Adipose tissue (tissue), 3 donors: ENCODE results near the gene JPT1. TPM values are rescaled to one million over a fixed set of nuclear protein-coding genes. Genes with fewer than 3 reads are reported as not detected.
"Not testable (repeated sequence)": the region's sequence is repeated elsewhere in the genome, so short reads cannot be mapped to it uniquely, and the experiment has no call there.

Source experiments
- H3K27ac ChIP-seq: one replicate; pipeline ENCODE4 v1.5.1; 2013; ENCODE audit warnings: low read depth, low read length
- WGBS, 3 donors: extraction: QIAGEN DNeasy Blood & Tissue Kit; methylation state at CpG; one replicate each; pipeline ENCODE4 v1.1.7; 2013; 5-methylcytosine and 5-hydroxymethylcytosine counted together
- polyA plus RNA-seq, 3 donors: library from polyadenylated mRNA; stranded (reverse); fragments of 200-250 nt; gene quantifications; one replicate each; pipeline ENCODE4 v1.2.3, GENCODE V29; 2013
- donor health status: healthy with polysubstance abuse.
- donor health status: Bipolar disorder and iron deficiency.
- donor health status: healthy.

Gene JPT1, protein sequence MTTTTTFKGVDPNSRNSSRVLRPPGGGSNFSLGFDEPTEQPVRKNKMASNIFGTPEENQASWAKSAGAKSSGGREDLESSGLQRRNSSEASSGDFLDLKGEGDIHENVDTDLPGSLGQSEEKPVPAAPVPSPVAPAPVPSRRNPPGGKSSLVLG
- polyA plus RNA-seq = 10 to 100 TPM; 23.9 to 63.1 (median 56.7) TPM

DNA sequence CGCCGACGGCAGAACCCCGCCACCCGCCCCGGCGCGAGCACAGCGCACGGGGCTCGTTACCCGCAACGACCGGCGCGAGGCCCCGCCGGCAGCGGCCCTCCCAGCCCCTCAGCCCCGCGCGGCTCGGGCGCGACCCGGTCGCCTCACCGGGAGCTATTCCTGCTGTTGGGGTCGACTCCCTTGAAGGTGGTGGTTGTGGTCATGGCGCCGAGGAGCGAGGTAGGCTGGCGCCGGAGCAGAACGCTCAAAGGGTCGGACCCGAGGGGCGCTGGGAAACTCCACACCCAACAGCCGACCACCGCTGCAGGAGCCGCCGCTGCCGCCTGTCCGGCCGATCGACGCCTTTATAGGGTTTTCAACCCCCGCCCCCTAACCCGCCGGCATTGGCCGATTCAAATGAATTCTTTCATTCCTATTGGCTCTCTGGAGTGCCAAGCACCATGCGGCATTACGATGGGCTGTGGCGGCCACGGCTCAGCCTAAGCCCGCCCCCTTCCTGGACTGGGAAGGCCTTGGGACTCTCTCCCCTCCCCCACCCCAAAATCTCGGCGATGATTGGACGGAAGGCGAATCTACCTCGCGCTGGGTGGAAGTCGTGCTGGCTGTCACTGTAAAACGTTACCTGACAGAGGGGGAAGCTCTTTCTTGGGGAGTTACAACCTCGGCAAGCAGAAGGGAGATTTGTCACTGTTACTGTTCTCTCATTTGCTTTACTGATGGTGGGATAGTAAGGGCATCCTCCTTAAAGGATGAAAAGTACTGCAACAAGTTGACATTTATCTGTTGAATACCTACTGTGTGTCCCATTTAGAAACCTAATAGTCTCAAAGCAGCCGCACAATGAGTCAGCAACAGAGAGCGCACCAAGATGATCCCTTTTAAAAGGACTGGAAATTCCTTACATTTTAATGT is at the start of gene JPT1:
TSS of gene JPT1 (minus strand) at position 318 of the 912 bp plus-strand sequence. CDS start at position 203, 115 bp downstream.
- H3K27ac ChIP-seq = no peak within 1 kb of the TSS
- 2% methylated on average over 52 to 67 of the region's 67 CpGs for WGBS, 3 donors

- H3K27ac ChIP-seq = no peak overlapping the region
- 92 to 96% (median 94%) methylated on average over 6 of the region's 6 CpGs for WGBS, 3 donors
These were observed 45.7 kb upstream of the JPT1 start for GRCh38 chr17:75199886-75200618.

- WGBS, 3 donors = 63 to 92% (median 84%) methylated on average over 4 of the region's 5 CpGs
- H3K27ac ChIP-seq = no peak overlapping the region
These were observed 40.6 kb upstream of the JPT1 start for GRCh38 chr17:75194879-75195278.

DNA sequence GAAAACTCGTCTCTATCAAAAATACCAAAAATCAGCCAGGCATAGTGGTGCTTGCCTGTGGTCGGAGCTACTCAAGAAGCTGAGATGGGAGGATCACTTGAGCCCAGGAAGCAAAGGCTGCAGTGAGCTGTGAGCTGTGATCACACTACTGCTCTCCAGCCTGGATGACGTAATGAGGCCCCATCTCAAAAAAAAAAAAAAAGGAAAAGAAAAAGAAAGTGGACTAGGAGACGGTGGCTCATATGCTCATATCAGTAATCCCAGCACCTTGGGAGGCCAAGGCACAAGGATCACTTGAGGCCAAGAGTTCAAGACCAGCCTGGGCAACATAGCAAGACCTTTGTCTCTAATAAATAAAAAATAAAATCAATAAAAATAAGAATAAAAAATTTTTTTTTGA is 37.3 kb upstream of the JPT1 start:
- 57 to 81% (median 66%) methylated on average over 4 of the region's 4 CpGs for WGBS, 3 donors
- H3K27ac ChIP-seq = no peak overlapping the region

- WGBS, 3 donors = 86 to 93% (median 93%) methylated on average over 6 of the region's 6 CpGs
- no peak overlapping the region for H3K27ac ChIP-seq
These were observed 34.3 kb upstream of the JPT1 start for GRCh38 chr17:75188614-75189013.

GRCh38 chr17:75183999-75184884 is 29.9 kb upstream of the JPT1 start:
- WGBS, 3 donors = 96% methylated on average over 9 of the region's 9 CpGs

GRCh38 chr17:75182569-75183436 is 28.5 kb upstream of the JPT1 start, which contains the start of gene SUMO2:
SUMO2 (minus strand) TSS chr17:75182959; CDS start chr17:75182834, 125 bp downstream.
- 1% methylated on average over 62 to 91 of the region's 92 CpGs for WGBS, 3 donors
- peak within 1 kb of the TSS; percentile 99 for H3K27ac ChIP-seq

More at GRCh38 chr17:75183999-75184884, 29.9 kb upstream of the JPT1 start:
- no peak overlapping the region for H3K27ac ChIP-seq

DNA sequence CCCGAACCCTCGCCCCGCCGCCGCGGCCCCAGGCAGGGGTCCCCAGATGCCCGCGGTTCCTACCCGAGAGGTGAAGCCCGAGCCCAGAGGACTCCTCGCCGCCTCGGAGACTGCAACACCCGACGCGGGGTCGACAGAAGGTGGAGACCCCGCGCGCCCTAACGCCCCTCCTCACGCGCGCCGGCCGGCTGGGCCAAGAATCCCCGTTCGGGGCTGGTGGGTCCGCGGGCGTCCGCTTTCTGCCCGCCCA is 27.9 kb upstream of the JPT1 start:
- 0 to 1% (median 1%) methylated on average over 21 to 33 of the region's 33 CpGs for WGBS, 3 donors
- H3K27ac ChIP-seq = peak overlapping the region; percentile 99

DNA sequence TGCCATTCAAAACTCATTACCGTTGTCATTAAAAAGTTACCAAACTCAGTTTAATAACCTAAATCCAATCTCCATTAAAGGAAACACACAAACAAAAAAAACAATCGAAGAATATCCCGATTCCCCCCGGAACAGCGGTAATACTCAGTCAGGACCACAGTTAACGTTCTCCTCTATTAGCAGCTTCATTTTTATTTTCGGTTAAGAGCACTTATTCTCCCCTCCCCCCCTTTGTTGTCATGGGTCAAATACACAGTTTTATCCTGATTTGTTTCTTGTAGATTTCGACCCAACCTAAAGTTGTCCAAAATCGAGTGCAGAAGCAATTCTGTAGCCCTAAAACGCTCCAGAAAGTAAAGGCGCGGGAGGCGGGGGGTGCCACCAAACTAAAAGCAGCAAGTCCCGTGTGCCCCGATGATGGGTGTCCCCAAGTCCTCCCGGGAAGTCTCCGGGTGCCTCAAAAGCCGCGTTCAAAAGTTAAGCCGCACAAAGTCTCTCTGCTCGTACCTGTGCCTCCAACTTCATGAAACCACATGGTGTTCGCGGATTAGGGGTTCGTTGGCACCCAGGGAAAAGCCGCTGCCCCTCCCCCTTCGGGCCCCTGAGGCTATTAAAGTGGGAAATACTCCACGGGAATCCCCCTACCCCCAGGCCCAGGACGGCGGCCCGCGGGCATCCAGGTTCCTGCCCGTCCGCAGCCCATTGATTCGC is 27.5 kb upstream of the JPT1 start:
- H3K27ac ChIP-seq = no peak overlapping the region
- 0 to 1% (median 0%) methylated on average over 34 of the region's 34 CpGs for WGBS, 3 donors

- H3K27ac ChIP-seq = no peak overlapping the region
- 8 to 9% (median 9%) methylated on average over 8 of the region's 8 CpGs for WGBS, 3 donors
These were observed 26.8 kb upstream of the JPT1 start for GRCh38 chr17:75181110-75181509.

DNA sequence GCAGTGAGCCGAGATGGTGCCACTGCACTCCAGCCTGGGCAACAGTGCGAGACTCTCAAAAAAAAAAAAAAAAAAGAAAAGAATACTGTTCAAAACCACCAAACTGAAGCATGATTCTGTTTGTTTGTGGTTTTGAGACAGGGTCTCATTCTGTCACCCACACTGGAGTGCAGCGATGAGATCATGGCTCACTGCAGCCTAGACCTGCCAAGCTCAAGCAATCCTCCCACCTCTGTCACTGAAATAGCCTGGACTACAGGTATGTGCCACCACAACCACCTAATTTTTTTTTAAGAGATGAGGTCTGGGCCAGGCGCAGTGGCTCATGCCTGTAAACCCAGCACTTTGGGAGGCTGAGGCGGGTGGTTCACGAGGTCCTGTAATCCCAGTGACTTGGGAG is 24.1 kb upstream of the JPT1 start:
- H3K27ac ChIP-seq = no peak overlapping the region
- 95 to 96% (median 96%) methylated on average over 6 of the region's 6 CpGs for WGBS, 3 donors

DNA sequence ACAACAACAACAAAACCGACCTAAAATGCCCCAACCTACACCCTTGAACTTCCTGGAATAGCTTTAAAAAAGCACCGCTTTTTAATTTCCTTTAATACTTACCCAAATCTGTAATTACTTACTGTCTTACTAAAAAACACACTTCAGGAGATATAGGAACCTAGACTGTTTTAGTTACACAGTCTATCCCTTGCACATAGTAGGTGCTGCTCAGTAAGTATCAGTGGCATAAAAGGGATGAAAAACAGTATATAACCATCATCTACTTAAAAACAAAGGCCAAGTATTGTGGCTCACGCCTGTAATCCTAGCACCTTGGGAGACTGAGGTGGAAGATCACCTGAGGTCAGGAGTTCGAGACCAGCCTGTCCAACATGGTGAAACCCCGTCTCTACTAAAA is 22.3 kb upstream of the JPT1 start:
- 88 to 89% (median 88%) methylated on average over 5 of the region's 5 CpGs for WGBS, 3 donors
- H3K27ac ChIP-seq = no peak overlapping the region

DNA sequence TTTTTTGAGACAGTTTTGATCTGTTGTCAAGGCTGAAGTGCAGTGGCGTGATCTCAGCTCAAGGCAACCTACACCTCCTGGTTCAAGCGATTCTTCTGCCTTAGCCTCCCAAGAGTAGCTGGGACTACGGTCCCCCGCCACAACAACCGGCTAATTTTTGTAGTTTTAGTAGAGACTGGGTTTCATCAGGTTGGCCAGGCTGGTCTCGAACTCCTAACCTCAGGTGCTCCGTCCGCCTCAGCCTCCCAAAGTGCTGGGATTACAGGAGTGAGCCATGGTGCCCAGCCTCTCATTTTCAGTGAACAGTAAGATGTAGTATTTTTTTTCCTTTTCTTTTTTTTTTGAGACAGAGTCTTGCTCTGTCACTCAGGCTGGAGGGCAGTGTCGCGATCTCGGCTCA is 20.7 kb upstream of the JPT1 start:
- no peak overlapping the region for H3K27ac ChIP-seq
- WGBS, 3 donors = 90 to 95% (median 93%) methylated on average over 11 of the region's 11 CpGs

DNA sequence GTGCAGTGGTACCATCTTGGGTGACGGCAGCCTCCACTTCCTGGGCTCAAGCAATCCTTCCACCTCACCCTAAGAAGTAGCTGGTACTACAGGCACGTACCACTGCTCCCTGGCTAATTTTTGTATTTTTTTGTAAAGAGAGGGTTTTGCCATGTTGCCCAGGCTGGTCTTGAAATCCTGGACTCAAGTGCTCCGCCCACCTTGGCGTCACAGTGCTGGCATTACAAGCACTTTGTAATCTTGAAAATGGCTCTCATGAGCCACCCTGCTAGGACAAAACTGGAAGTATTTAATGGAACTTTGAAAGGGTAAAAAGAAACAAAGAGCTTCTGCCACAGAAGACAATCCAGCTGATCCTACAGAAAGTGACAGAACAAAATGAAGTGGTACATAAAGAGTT is 19.2 kb upstream of the JPT1 start:
- no peak overlapping the region for H3K27ac ChIP-seq

DNA sequence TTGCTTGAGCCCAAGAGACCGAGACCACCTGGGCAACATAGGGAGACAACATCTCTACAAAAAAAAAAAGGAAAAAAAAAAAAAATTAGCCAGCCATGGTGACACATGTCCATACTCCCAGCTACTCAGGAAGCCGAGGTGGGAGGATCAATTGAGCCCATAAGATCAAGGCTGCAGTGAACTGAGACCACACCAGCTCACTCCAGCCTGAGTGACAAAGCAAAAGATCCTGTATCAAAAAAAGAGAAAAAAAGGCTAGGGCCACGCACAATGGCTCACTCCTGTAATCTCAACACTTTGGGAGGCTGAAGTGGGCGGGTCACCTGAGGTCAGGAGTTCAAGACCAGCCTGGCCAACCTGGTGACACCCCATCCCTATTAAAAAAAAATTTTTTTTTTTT is 14.7 kb upstream of the JPT1 start:
- no peak overlapping the region for H3K27ac ChIP-seq
- WGBS, 3 donors = 71 to 91% (median 90%) methylated on average over 4 of the region's 4 CpGs

More for the DNA sequence above, 19.2 kb upstream of the JPT1 start:
- WGBS, 3 donors = 76 to 88% (median 87%) methylated on average over 4 of the region's 4 CpGs

GRCh38 chr17:75164606-75165005 is 10.3 kb upstream of the JPT1 start:
- WGBS, 3 donors = 95 to 97% (median 97%) methylated on average over 15 of the region's 15 CpGs

DNA sequence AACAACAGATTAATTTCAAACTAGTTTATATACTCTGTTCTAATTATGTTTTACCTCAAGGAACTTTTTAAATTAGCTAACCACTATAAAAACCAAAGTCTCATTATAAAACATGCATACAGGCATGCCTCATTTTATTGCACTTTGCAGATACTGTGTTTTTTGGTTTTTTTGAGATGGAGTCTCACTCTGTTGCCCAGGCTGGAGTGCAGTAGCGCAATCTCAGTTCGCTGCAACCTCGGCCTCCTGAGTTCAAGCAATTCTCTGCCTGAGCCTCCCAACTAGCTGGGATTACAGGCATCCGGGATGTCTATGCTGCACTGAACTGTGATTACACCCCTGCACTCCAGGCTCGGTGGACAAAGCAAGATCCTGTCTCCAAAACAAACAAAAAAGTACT is 8.8 kb upstream of the JPT1 start:
- 86 to 91% (median 90%) methylated on average over 5 of the region's 5 CpGs for WGBS, 3 donors

More at GRCh38 chr17:75164606-75165005, 10.3 kb upstream of the JPT1 start:
- not testable (repeated sequence) for H3K27ac ChIP-seq

More for the DNA sequence above, 8.8 kb upstream of the JPT1 start:
- no peak overlapping the region for H3K27ac ChIP-seq
